ENCODE results near the gene GLIPR1L2.
A peak's percentile ranks its signal among the peaks of the same experiment; 100 is the strongest.

The GLIPR1L2 gene

DNA sequence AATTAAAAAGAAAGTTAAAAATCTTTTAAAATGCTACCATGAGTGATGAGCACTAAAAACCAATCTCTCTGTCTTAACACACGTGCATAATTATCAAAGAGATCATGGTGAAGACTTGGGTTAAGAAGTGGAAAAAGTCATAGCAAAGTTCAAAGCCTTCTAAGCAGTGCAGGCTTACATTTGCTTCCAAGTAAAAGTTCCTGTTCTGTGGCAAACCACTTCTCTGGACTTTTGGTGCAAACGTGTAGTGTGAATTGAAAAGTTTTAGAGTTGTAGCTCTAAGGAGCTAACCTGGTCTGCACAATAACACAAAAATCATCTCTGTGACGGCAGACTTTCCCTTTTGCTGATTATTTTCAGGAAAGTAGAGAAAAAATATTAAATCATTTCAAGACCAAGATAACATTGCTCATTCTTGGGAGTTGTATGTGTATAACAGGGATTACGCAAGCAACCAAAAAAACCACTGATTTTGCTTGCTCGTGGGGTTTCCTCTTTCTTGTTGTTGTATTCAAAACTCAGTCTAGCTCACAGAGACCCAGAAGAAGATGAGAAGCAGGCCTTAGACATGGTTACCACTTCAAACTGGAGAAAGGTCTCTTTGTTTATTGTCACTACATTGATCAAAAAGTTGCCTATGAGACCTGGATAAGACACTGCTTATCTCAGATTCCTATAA is 87.4 kb downstream of the GLIPR1L2 start:
- no peaks in the 10 kb centered on the region for H3K27me3 Mint-ChIP-seq
- no peaks in the 10 kb centered on the region for H3K9me3 Mint-ChIP-seq (ENCODE audit: low read depth)
- H3K27ac Mint-ChIP-seq, result peak overlapping the region; percentile 80
- H3K4me3 Mint-ChIP-seq, result peak overlapping the region; percentile 53
- peaks cover 71% of the 10 kb centered on the region for H3K4me1 Mint-ChIP-seq (ENCODE audit: low read depth)
- peaks cover 1% of the 10 kb centered on the region for H3K36me3 Mint-ChIP-seq

- Mint-ChIP-seq H3K9me3 (ENCODE audit: low read depth) (no peaks in the 10 kb centered on the region), H3K4me1 (ENCODE audit: low read depth) (peaks cover 89% of the 10 kb centered on the region), H3K27ac (peak overlapping the region; percentile 97), H3K27me3 (no peaks in the 10 kb centered on the region), H3K4me3 (peak overlapping the region; percentile 90), H3K36me3 (peaks cover 9% of the 10 kb centered on the region)
These were observed 89.1 kb downstream of the GLIPR1L2 start for GRCh38 chr12:75479963-75480461.

GRCh38 chr12:75480469-75480949 is 89.6 kb downstream of the GLIPR1L2 start, which contains the start of gene GLIPR1:
Gene GLIPR1, plus strand, starts transcription at chr12:75480755. Its CDS starts 126 bp downstream, at chr12:75480881.
- Mint-ChIP-seq H3K4me1 (ENCODE audit: low read depth) (peaks cover 92% of the 10 kb centered on the region), H3K27me3 (no peaks in the 10 kb centered on the region), H3K4me3 (peak within 1 kb of the TSS; percentile 90), H3K36me3 (peaks cover 9% of the 10 kb centered on the region), H3K9me3 (ENCODE audit: low read depth) (no peaks in the 10 kb centered on the region), H3K27ac (peak within 1 kb of the TSS; percentile 97)

DNA sequence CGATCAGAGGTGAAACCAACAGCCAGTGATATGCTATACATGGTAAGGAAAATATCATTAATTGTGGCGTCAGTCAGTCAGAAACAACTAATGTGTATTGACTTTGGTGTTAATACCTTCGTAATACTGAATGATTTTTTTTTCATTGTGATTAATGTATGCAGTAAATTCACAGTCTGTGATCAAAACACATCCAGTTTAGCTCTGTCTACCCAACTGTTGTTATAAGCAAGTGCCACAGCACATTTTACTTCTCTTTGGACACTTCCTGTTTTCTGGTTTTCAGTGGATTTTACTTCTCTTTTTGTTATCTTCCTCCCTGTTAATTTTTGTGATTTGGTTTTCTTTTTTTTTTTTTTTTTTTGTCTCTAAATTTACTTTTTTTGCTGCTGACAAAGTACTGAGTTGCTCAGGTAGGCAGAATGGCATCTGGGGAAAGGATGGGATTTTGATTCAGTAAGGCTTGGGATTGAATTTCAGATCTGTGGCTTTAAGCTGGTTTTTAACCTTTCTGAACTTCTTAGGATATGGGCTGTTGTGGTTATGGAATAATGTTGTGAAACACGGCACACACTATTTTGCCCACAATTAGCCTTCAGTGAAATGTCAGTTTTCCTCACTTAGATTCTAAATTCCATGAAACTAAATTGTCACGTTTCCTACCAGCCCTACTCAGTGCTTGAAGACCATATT is 90.3 kb downstream of the GLIPR1L2 start:
- peaks cover 94% of the 10 kb centered on the region for H3K4me1 Mint-ChIP-seq (ENCODE audit: low read depth)
- H3K4me3 Mint-ChIP-seq, result peak overlapping the region; percentile 90
- H3K9me3 Mint-ChIP-seq (ENCODE audit: low read depth), result no peaks in the 10 kb centered on the region
- peaks cover 9% of the 10 kb centered on the region for H3K36me3 Mint-ChIP-seq
- no peaks in the 10 kb centered on the region for H3K27me3 Mint-ChIP-seq
- H3K27ac Mint-ChIP-seq, result peak overlapping the region; percentile 97

- H3K9me3 Mint-ChIP-seq (ENCODE audit: low read depth), result no peaks in the 10 kb centered on the region
- peaks cover 9% of the 10 kb centered on the region for H3K36me3 Mint-ChIP-seq
- peaks cover 93% of the 10 kb centered on the region for H3K4me1 Mint-ChIP-seq (ENCODE audit: low read depth)
- H3K27me3 Mint-ChIP-seq, result no peaks in the 10 kb centered on the region
- H3K27ac Mint-ChIP-seq, result peak overlapping the region; percentile 97
- H3K4me3 Mint-ChIP-seq, result peak overlapping the region; percentile 90
These were observed 90.9 kb downstream of the GLIPR1L2 start for GRCh38 chr12:75481774-75482173.
